H54 (cell line): ENCODE results near the gene STXBP2.

Source experiments
- DNase-seq: peaks from one replicate; pipeline ENCODE4 v3.0.0; 2011; ENCODE audit warnings: low spot score, mixed read lengths; ENCODE audit not compliant: insufficient read length
- FAIRE-seq: peaks from 3 replicates; lab custom pipeline; 2011; peaks lifted over from hg19 to GRCh38; lab: Jason Lieb, UNC
- POLR2A ChIP-seq: IDR thresholded peaks from 2 replicates; pipeline ENCODE4 v1.6.1; 2011; ENCODE audit warnings: low read depth, mild to moderate bottlenecking, low read length

STXBP2 gene

GRCh38 chr19:7644550-7644877 is 7.6 kb downstream of the STXBP2 start:
- no peak for FAIRE-seq
- TF ChIP-seq POLR2A: no peak

GRCh38 chr19:7645163-7645562 is 8.3 kb downstream of the STXBP2 start:
- DNase-seq: no peak
- TF ChIP-seq POLR2A: no peak
- no peak for FAIRE-seq

More at GRCh38 chr19:7644550-7644877, 7.6 kb downstream of the STXBP2 start:
- no peak for DNase-seq

- FAIRE-seq: no peak
These were observed 8.9 kb downstream of the STXBP2 start for GRCh38 chr19:7645656-7646425.

DNA sequence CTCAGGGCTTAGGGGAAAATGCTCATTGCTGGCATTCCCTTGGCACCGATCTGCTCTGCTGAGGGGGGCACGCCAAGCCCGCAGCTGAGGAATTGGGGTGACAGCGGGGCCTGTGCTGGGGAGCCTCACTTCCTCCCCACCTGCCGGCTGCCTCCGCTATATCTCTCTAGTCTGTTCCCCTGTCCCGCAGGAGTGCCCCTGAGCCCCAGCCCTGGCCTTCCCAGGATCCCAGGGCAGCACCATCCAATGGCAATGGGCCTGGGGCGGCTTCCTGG is 9.5 kb downstream of the STXBP2 start:
- no peak for TF ChIP-seq POLR2A
- no peak for DNase-seq
- no peak for FAIRE-seq

More at GRCh38 chr19:7645656-7646425, 8.9 kb downstream of the STXBP2 start:
- no peak for DNase-seq
- no peak for TF ChIP-seq POLR2A

GRCh38 chr19:7647156-7647555 is 10.2 kb downstream of the STXBP2 start:
- no peak for DNase-seq
- no peak for FAIRE-seq
- TF ChIP-seq POLR2A: no peak

DNA sequence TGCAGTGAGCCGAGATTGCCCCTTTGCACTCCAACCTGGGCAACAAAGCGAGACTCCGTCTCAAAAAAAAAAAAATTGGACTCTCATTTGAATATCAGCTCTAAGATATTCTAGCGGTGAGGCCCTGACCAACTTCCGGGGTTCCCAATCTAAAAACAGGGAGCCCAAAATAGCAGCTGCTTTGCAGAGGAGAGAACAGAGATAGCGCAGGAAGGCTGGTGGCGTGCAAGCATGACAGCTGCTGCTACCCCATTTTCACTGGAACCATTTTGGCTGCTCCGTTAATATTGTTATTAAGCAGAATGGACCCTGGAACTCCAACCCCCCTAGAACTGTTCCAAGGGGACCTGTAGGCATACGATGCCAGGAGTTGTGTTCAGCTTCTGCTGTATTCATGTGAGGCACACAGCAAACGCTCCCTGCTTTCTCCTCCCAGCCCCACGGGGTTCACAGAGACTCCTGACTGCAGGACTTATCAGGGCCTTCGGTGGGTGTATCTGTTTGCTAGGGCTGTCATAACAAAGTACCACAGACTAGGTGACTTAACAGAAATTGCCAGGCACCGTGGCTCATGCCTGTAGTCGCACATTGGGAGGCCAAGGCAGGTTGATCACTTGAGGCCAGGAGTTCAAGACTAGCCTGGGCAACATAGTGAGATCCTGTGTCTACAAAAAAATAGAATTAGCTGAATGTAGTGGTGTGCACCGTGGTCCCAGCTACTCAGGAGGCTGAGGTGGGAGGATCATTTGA is 11.5 kb downstream of the STXBP2 start:
- no peak for TF ChIP-seq POLR2A
- DNase-seq (no peak), FAIRE-seq (no peak)

DNA sequence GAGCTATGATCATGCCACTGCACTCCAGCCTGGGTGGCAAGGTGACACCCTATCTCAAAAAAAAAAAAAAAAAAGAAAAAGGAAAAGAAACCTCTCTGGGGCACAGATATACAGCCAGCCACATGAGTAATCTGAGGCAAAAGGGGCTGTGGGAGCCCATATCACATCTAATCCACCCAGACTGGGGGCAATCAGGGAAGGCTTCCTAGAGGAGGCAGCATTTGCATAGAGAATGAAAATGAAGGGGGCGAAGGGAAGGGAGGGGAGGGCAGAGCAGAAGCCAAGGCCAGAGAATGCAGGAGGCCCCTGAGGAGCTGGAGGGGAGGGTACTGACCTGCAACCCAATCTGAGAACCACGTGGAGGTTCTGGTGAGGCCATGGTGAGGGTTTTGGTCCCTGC is 13.2 kb downstream of the STXBP2 start:
- FAIRE-seq (no peak), DNase-seq (no peak)
- TF ChIP-seq POLR2A: no peak

GRCh38 chr19:7652061-7652641 is 15.2 kb downstream of the STXBP2 start:
- peak; percentile 86 for DNase-seq
- no peak for TF ChIP-seq POLR2A
- FAIRE-seq: peak; percentile 6

GRCh38 chr19:7654401-7654800 is 17.5 kb downstream of the STXBP2 start:
- no peak for DNase-seq

GRCh38 chr19:7655581-7655980 is 18.7 kb downstream of the STXBP2 start:
- no peak for DNase-seq
- FAIRE-seq: no peak
- no peak for TF ChIP-seq POLR2A

More at GRCh38 chr19:7654401-7654800, 17.5 kb downstream of the STXBP2 start:
- FAIRE-seq: no peak
- TF ChIP-seq POLR2A: no peak

DNA sequence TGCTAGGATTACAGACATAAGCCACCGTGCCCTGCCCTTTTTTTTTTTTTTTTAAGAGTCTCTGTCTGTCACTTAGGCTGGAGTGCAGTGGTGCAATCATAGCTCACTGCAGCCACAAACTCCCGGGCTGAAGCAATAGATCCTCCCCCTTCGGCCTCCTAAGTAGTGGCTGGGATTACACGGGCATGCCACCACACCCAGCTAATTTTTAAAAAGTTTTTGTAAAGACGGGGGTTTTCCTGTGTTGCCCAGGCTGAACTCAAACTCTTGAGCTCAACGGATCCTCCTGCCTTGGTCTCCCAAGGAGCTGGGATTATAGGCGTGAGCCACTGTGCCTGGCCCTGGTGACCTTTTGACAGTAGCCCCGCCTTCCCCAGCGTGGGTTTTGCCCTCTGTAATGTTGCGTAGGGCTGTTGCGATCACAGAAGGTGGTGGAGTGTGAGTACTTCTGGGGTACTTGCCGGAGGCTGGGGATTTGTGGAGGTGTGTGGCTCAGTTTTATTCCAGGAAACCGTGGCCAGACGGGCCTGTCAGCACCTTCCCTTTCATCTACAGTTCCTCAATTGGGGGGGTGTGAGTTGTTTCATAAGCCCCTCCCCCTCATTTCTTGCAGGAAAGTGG is 20.3 kb downstream of the STXBP2 start:
- FAIRE-seq: no peak
- DNase-seq: no peak
- no peak for TF ChIP-seq POLR2A

DNA sequence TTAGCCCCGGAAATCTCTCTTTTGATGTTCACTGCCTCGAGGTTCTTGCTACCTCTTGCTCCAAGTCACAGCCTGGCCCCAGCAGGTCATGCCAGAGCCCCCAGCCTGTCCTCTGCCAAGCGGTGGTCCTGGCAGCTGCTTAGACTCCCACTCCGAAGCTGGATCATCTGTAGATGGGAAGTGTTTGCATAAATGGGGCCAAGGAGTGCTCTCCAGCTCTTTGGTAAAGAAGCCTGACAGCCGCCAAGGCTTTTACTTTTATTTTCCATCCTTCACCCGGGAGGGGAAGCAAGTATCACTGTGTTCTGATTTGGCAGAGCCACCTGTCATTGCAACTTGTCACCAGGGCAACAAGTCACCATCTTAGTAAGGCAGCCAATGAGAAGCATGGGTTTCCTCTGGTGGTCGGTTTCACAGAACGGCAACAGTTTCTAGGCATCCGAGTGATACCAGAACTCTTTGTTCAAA is 21.3 kb downstream of the STXBP2 start:
- FAIRE-seq: no peak
- DNase-seq: no peak
- no peak for TF ChIP-seq POLR2A

DNA sequence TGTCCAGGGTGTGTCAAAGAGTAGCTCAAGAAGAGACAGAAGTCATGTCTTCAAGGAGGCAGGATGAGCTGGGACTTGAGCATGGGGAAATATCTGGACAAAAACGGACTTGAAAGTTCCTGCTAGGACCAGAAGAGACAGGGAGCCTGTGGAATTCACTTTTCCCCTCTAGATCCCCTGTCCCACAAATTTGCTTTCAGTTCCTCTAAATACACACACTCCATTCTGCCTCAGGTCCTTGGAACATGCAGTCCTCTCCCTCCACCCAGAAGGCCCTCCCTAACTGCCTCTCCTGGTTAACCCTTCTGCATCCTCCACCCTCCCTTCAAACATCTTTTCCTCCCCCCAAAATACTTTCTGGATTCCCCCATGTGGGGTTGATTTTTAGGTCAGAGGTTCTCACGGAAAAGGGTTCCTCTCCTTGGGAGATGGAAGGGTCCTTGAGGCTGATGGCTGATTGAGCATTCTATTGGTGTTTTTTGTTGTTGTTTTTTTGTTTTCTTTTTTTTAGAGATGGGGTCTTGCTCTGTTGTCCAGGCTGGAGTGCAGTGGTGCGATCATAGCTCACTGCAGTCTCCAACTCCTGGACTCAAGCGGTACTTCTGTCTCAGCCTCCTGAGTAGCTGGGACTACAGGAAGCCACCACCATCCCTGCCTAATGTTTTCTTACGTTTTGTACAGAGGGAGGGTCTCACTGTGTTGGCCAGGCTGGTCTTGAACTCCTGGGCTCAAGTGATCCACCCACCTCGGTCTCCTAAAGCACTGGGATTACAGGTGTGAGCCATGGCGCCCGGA is 25.0 kb downstream of the STXBP2 start:
- FAIRE-seq: no peak
- no peak for DNase-seq
- TF ChIP-seq POLR2A: no peak

- DNase-seq (no peak), FAIRE-seq (no peak)
- no peak for TF ChIP-seq POLR2A
These were observed 25.7 kb downstream of the STXBP2 start for GRCh38 chr19:7662657-7663056.
